Esophagus squamous epithelium (tissue), 5 donors: ENCODE measurements around the gene ZNF358. TPM values are rescaled to one million over a fixed set of nuclear protein-coding genes. Genes with fewer than 3 reads are reported as not detected.

Source experiments
- DNase-seq: peaks from one replicate; lab custom pipeline; 2025; lab: John Stamatoyannopoulos, UW
- H3K27ac ChIP-seq, 4 donors: fragments of 200-600 bp; sonication (generic); one replicate each; pipeline ENCODE4 v1.5.1; 2016 to 2019; ENCODE audit warnings: mild to moderate bottlenecking in 1 of 4
- H3K27me3 ChIP-seq, 4 donors: fragments of 200-600 bp; sonication (generic); 1 replicate in 3 of 4; 2 replicates in 1 of 4; pipeline versions ENCODE4 v1.5.1 to v1.6.0; 2017 to 2021; ENCODE audit warnings: antibody characterized with exemption in 1 of 4
- H3K36me3 ChIP-seq, 3 donors: fragments of 200-600 bp; sonication (generic); one replicate each; pipeline ENCODE4 v1.5.1; 2016 to 2019
- H3K4me1 ChIP-seq, 3 donors: fragments of 200-600 bp; sonication (generic); one replicate each; pipeline ENCODE4 v1.5.1; 2017 to 2019
- H3K4me3 ChIP-seq, 4 donors: fragments of 200-600 bp; sonication (generic); 1 replicate in 3 of 4; 2 replicates in 1 of 4; pipeline ENCODE4 v1.5.1; 2016 to 2019; ENCODE audit warnings: mild to moderate bottlenecking in 2 of 4, moderate library complexity in 1 of 4
- H3K9me3 ChIP-seq, 3 donors: fragments of 200-600 bp; sonication (generic); one replicate each; pipeline ENCODE4 v1.5.1; 2016 to 2019
- CTCF ChIP-seq, 6 experiments: fragments of 450-650 bp in 4 of 6; fragments of 200-600 bp in 2 of 6; sonication (generic) in 2 of 6; IDR thresholded peaks; one replicate each; pipeline ENCODE4 v1.5.1; 2016 to 2019; ENCODE audit warnings: antibody characterized with exemption in 6 of 6, mild to moderate bottlenecking in 4 of 6, moderate library complexity in 4 of 6
- POLR2A ChIP-seq, 4 donors: fragments of 450-650 bp; IDR thresholded peaks; one replicate each; pipeline ENCODE4 v1.6.1; 2017; ENCODE audit warnings: antibody characterized with exemption in 4 of 4, mild to moderate bottlenecking in 4 of 4, moderate library complexity in 3 of 4
- WGBS, 2 donors: methylation state at CpG; one replicate each; pipeline ENCODE4 v1.1.5; 2018; 5-methylcytosine and 5-hydroxymethylcytosine counted together
- intact Hi-C: fragments of 100-400 bp; cut with DNase I; formaldehyde crosslinking; loops from one replicate; pipeline ENCODE4 v1.15.0; 2022
- total RNA-seq, 4 donors: library from RNA; depleted of rRNA; stranded (reverse); fragments of >200 nt; gene quantifications; one replicate each; pipeline ENCODE4 v1.1.0, GENCODE V29; 2016
- donor health status: DM: yes; HTN: yes; CAD: no.

The ZNF358 gene
- total RNA-seq, 4 donors from 2014 or later: 3.8 to 42.2 (median 19.5) TPM

GRCh38 chr19:7527516-7528191, 11.8 kb downstream of the ZNF358 start:
- TF ChIP-seq CTCF (IDR thresholded peaks at IDR 0.05): no peak
- no peak for TF ChIP-seq POLR2A (IDR thresholded peaks at IDR 0.05)
- DNase-seq: no peak
- Histone ChIP-seq H3K9me3 (no peaks in the 10 kb centered on the region), H3K27me3 (no peaks in the 10 kb centered on the region), H3K4me3 (no peak overlapping the region), H3K27ac (no peak overlapping the region), H3K36me3 (peaks cover 17 to 70% (median 20%) of the 10 kb centered on the region in 3 donors), H3K4me1 (peaks cover 11 to 22% (median 15%) of the 10 kb centered on the region in 3 donors)
- WGBS, 2 donors: 82 to 87% methylated on average over 4 to 11 of the region's 25 CpGs
- intact Hi-C loops: loop anchor here (10.0 kb wide), 1 partner anchor 143 kb away; no protein-coding TSS in a partner anchor

- H3K4me3 ChIP-seq: no peak overlapping the region
- no peak overlapping the region for H3K27ac ChIP-seq
- H3K27me3 ChIP-seq: no peaks in the 10 kb centered on the region
- peaks cover 11 to 21% (median 11%) of the 10 kb centered on the region in 3 donors for H3K4me1 ChIP-seq
- no peak for DNase-seq
- intact Hi-C loops: loop anchor here (10.0 kb wide), 1 partner anchor 143 kb away; no protein-coding TSS in a partner anchor
- H3K9me3 ChIP-seq: no peaks in the 10 kb centered on the region
- no peak for TF ChIP-seq CTCF (IDR thresholded peaks at IDR 0.05)
- no peak for TF ChIP-seq POLR2A (IDR thresholded peaks at IDR 0.05)
- peaks cover 17 to 70% (median 20%) of the 10 kb centered on the region in 3 donors for H3K36me3 ChIP-seq
- 63% methylated on average over 2 of the region's 7 CpGs; no CpG with 5 or more reads in 1 of the 2 donors for WGBS, 2 donors
These were observed 12.3 kb downstream of the ZNF358 start for GRCh38 chr19:7528192-7528519.

- 84 to 92% methylated on average over 14 to 28 of the region's 32 CpGs for WGBS, 2 donors
- Histone ChIP-seq H3K4me1 (peaks cover 10 to 21% (median 11%) of the 10 kb centered on the region in 3 donors), H3K27me3 (no peaks in the 10 kb centered on the region), H3K9me3 (no peaks in the 10 kb centered on the region), H3K36me3 (peaks cover 17 to 70% (median 20%) of the 10 kb centered on the region in 3 donors), H3K4me3 (no peak overlapping the region), H3K27ac (no peak overlapping the region)
- no peak for DNase-seq
- intact Hi-C loops: loop anchor here (10.0 kb wide), 1 partner anchor 144 kb away; no protein-coding TSS in a partner anchor
- TF ChIP-seq CTCF (IDR thresholded peaks at IDR 0.05) (no peak), POLR2A (IDR thresholded peaks at IDR 0.05) (no peak)
These were observed 12.8 kb downstream of the ZNF358 start for GRCh38 chr19:7528522-7529245.

GRCh38 chr19:7529246-7529600, 13.3 kb downstream of the ZNF358 start:
- TF ChIP-seq CTCF (IDR thresholded peaks at IDR 0.05): no peak
- Histone ChIP-seq H3K4me1 (peaks cover 6 to 20% (median 7%) of the 10 kb centered on the region in 3 donors), H3K27me3 (no peaks in the 10 kb centered on the region), H3K9me3 (no peaks in the 10 kb centered on the region), H3K4me3 (no peak overlapping the region), H3K27ac (no peak overlapping the region), H3K36me3 (peaks cover 17 to 69% (median 20%) of the 10 kb centered on the region in 3 donors)
- 67 to 83% methylated on average over 2 to 4 of the region's 15 CpGs for WGBS, 2 donors
- no peak for DNase-seq
- intact Hi-C loops: loop anchor here (10.0 kb wide), 1 partner anchor 144 kb away; no protein-coding TSS in a partner anchor
